ENCODE results near the gene RAC3.
"Not testable (repeated sequence)": the region's sequence is repeated elsewhere in the genome, so short reads cannot be mapped to it uniquely, and the experiment has no call there.

RAC3 gene

GRCh38 chr17:82025401-82026107 is 5.9 kb upstream of the RAC3 start:
- DNase-seq = no peak

DNA sequence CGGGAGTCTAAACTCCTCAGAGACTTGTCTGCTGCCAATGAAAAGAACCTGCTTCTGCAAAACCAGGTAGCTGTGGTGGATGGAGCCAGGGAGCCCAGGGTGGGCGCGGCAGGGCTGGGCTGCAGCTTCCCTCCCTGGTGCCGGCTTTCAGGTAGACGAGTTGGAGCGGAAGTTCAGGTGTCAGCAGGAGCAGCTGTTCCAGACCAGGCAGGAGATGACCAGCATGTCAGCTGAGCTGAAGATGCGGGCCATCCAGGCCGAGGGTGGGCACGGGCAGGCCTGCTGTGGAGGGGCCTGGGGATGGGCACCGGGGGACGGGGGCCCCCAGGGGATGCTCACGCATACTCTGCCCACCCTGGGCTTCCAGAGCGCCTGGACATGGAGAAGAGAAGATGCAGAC is 3.2 kb upstream of the RAC3 start:
- DNase-seq = no peak

DNA sequence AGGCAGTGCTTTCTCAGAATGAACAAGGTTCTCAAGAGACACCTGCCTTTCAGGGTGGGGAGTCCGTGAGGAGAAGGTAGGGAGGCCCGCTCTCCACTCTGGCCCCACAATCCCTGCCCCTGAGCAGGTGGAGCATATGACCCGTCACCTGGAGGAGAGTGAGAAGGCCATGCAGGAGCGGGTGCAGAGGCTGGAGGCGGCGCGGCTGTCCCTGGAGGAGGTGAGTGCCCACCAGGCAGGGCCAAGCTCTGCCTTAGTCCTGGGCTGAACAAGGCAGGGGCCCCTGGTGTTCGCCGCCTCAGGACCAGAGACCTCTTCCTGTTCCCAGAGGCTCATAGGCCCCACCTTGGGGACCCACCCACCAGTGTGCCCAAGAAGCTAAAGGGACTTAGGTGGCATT is 2.5 kb upstream of the RAC3 start:
- no peak for DNase-seq

- no peak for DNase-seq
These were observed 2.1 kb upstream of the RAC3 start for GRCh38 chr17:82029391-82029790.

DNA sequence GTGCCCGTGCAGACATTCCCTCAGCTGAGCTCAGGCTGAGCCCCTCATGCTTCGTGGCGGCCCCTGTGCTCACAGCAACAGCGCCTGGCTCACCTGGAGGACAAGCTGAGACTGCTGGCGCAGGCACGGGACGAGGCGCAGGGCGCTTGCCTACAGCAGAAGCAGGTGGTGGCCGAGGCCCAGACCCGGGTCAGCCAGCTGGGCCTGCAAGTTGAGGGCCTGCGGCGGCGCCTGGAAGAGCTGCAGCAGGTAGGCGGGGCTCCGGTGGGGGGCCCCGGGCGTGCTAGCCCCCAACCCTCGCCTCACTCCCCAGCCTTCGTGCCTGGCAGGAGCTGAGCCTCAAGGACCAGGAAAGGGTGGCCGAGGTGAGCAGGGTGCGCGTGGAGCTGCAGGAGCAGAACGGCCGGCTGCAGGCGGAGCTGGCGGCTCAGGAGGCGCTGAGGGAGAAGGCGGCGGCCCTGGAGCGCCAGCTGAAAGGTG is 1.4 kb upstream of the RAC3 start:
- DNase-seq = no peak

DNA sequence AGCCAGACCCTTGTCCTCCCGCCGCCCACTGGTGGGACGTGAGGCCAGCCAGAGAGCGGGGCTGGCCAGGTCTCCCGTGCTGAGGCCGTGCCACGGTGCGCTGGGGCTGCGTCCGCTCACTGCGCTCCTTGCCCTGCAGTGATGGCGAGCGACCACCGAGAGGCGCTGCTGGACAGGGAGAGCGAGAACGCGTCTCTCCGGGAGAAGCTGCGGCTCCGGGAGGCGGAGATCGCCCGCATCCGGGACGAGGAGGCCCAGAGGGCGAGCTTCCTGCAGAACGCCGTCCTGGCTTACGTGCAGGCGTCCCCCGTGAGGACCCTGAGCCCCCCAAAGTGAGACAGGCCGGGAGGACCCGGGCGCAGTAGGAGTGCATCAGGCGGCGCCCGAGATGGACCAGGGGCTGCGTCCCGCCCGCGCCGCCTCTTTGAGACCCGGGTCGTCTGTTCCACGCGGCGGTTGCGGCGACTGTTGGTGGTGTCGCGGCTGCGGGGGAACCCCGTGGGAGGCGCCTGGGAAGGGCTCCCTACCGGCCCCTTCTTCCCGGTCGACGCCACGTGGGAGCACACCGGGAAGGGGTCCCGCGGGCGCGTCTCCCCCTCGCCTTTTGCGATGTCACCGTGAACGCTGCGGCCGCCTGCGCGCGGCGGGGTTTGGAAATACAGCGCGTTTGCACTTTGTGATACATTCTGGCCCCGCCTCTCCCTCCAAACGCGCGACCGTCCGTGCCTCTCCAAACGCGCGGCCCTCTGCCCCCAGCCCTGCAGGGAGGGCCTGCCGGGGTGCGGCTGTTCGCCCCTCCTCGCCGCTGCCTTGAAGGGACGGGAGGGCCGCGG is 792 bp upstream of the RAC3 start:
- peak; percentile 80 for DNase-seq

DNA sequence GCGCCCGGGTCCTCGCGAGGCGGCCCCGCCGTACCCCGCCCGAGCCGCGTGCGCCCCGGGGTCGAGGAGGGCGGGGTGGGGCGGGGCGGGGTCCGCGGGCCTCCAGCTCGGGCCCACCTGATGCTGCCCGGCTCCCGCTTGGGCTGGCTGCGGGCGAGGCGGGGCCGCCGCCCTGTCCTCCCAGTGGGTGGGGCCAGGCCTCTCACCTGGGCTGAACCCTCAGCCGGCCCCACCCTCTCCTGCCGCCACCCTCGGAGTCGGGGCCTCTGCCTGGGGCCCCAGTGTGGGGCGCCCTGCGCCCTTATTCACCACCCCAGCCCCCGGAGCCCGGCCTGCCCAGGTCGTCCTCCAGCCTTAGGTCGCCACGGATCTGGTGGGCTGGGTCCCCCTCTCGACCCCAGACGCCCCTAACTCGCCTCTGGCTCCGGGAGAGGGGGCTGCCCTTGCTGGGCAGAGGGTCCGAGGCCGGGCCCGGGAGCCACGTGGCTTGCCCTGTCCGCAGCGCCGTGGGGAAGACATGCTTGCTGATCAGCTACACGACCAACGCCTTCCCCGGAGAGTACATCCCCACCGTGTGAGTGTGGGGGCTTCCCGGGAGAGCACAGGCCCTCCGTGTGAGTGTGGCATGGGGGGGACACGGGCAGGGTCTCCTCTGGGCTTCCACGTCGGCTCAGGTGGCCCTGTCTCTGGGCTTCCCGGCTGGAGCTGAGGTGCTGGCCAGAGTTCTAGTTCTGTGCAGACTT is 578 bp downstream of the RAC3 start:
- DNase-seq = no peak

- DNase-seq = no peak
These were observed 2.0 kb downstream of the RAC3 start for GRCh38 chr17:82033359-82034085.

GRCh38 chr17:82034371-82035011 is 3.0 kb downstream of the RAC3 start:
- no peak for DNase-seq

DNA sequence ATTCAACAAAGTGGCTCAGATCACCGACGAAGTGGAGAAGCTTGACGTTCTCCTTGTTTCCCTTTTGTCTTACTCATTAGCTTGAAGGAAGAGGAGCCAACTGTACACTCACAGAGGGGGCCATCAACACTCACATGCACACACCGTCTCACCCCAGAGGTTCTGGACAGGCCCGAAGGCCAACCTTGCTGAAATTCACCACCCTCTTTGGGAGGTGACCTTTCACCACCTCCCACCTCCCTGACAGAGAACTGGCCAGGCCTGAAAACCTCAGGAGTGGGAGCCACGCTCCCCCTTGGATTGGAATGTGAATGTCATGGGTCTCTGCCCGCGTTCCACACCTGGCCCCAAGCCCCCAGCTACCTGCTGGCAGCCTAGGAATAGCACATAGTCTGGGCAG is 4.0 kb downstream of the RAC3 start:
- DNase-seq = no peak

DNA sequence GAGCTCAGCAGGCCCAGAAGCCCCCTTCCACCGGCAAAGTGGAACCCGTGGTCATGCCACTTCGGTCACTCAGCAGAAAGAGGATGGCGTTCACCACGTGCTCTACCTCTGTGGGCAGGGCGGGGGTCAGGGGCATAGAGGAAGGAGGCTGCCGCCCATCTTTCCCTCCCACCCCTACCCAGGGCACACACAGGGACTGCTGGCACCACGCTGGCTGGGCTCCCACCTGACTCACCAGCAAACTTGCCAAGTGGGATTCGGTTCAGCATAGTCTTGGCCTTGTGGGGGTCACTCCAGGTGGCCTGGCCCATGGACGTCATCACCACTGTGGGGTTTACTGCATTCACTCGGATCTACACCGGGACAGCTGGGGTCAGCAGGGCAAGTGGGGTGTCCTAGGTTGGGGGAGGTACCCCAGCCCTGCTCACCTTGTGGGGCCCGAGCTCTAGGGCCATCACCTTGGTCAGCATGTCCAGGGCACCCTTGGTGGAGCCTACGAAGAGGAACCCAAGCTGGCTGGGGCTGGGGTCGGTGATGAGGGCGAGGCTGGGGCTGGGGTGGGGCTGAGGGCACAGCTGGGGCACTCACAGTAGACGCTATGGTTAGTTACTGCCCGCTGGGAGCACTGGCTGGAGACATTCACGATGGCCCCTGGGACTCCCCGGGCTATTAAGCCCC is 4.6 kb downstream of the RAC3 start:
- no peak for DNase-seq

DNA sequence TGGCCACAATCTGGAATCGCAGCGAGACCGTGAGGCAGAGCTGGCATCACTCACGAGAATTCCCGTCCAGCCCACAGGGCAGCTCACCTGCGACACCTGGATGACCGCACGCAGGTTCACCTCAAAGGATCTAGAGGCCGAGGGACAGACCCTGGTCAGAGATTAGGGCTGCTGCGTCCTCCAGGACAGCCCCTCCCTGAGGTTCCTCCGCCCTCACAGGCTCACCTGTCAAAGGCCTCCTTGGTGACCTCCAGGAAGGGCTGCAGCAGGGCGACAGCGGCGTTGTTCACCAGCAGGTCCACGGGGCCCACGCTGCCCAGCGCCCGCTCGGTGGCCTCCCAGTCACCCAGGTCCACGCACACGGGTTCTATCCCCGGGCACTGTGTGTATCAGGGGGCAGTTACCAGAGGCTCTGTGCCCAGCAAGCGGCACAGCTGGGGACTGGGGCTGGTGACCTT is 5.2 kb downstream of the RAC3 start:
- DNase-seq = no peak

- peak; percentile 97 for DNase-seq
These were observed 5.8 kb downstream of the RAC3 start, which contains the start of gene DCXR for GRCh38 chr17:82037092-82037888. TSS of gene DCXR (minus strand) at chr17:82037697. CDS start at chr17:82037682, 15 bp downstream.

DNA sequence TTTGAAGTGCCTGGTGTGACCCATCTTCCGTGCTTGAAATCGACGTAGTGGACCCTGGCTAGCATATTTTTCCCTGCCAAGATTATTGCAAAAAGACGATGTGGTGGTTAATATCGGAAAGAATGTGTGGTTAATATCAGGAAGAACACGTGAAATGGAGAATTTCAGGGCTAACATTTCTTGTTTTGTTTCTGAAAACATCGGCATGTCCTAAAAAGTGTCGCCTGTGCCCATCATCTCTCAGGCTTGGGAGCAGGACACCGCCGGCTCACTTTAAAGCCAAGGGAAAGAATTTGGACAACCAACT is 6.4 kb downstream of the RAC3 start:
- DNase-seq = no peak

DNA sequence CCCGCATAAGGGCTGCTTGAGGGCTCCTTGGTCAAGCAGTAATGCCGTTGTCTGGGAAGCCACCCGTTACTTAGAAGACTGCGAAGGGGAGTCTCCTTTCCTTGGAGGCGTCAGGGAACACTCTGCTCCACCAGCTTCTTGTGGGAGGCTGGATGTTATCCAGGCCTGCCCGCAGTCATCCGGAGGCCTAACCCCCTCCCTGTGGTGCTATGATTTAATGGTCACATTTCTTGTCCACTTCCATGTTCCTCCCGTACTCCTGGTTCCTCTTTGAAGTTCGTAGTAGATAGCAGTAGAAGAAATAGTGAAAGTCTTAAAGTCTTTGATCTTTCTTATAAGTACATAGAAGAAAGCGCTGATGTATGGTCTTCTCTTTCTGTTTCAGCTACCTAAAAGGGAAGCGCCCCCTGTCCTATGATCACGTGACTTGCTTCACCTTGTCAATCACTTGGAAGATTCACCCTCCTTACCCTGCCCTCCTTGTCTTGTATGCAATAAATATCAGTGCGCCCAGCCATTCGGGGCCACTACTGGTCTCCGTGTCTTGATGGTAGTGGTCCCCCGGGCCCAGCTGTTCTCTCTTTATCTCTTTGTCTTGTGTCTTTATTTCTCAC is 7.4 kb downstream of the RAC3 start:
- DNase-seq = not testable (repeated sequence)

GRCh38 chr17:82039695-82040299 is 8.3 kb downstream of the RAC3 start:
- no peak for DNase-seq

DNA sequence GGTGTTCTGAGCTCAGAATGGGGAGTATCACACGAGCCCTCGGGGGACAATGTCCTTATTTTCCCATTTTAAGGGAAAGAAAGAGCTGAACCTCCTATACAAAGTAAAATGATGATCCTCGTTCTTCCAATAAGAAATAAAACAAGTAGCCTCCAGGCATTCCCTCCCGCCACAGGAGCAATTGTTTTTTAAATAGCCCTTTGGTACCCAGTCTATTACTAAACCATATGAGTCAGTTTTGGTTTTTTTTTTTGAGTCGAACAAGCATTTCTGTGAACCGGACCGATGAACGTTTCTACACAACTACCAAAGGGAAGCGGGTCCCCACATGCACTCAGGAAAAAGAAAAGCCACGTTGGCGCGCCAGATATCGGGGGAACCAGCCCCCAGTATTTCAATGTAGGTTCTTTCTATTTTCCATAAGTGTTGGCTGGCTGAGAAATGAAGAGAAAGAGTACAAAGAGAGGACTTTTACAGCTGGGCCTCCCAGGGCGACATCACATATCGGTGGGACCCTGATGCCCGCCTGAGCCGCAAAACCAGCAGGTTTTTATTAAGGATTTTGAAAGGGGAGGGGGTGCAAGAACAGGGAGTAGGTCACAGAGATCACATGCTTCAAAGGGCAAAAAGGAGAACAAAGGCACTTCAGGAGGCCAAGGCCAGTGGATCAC is 9.8 kb downstream of the RAC3 start:
- DNase-seq = no peak

DNA sequence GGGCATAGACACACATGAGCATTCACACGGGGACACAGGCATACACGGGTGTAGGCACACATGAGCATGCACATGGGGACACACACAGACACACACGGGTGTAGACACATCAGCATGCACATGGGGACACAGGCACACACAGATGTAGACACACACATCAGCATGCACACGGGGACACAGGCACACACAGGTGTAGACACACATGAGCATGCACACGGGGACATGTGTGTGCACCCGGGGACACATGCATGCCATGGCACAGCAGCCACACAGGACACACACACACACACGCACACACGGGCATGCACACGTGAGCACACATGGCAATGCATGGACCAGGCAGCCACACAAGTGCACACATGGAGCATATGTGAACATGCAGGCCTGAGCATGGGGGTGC is 11.2 kb downstream of the RAC3 start:
- no peak for DNase-seq

- no peak for DNase-seq
These were observed 12.0 kb downstream of the RAC3 start for GRCh38 chr17:82043507-82043906.
